Lower lobe of right lung (tissue), 2 donors: ENCODE measurements around the gene RGS6. TPM values are rescaled to one million over a fixed set of nuclear protein-coding genes. Genes with fewer than 3 reads are reported as not detected.
A peak's percentile ranks its signal among the peaks of the same experiment; 100 is the strongest.

Experiments
- ATAC-seq, 2 donors: fragments of 200-7000 bp; cut with Tn5 transposase; one replicate each; pipeline ENCODE4 v1.9.1; 2020 to 2022; ENCODE audit warnings: mild to moderate bottlenecking in 2 of 2, moderate library complexity in 2 of 2
- DNase-seq: peaks from one replicate; pipeline ENCODE4 v3.0.0-alpha.2; 2020
- H3K27ac ChIP-seq: fragments of 200-600 bp; one replicate; pipeline ENCODE4 v1.8.0; 2022
- H3K27me3 ChIP-seq: fragments of 200-600 bp; one replicate; pipeline ENCODE4 v1.8.0; 2022; ENCODE audit warnings: low read depth
- H3K36me3 ChIP-seq: fragments of 200-600 bp; one replicate; pipeline ENCODE4 v1.8.0; 2022; ENCODE audit warnings: mild to moderate bottlenecking
- H3K4me1 ChIP-seq: fragments of 200-600 bp; one replicate; pipeline ENCODE4 v1.8.0; 2022
- H3K4me3 ChIP-seq: fragments of 200-600 bp; one replicate; pipeline ENCODE4 v1.8.0; 2022; ENCODE audit warnings: mild to moderate bottlenecking
- H3K9me3 ChIP-seq: fragments of 200-600 bp; one replicate; pipeline ENCODE4 v1.8.0; 2022
- intact Hi-C: fragments of 100-400 bp; cut with DNase I; formaldehyde crosslinking; loops from one replicate; pipeline ENCODE4 v1.11.0; 2022
- total RNA-seq: library from RNA; stranded (reverse); fragmentation: NEBNext Ultra II Directional; extraction: Animal tissue kit (Norgen Biotek cat#: 25700); gene quantifications from one replicate; pipeline ENCODE4 v1.2.1, GENCODE V29; 2021
- TF ChIP-seq, protein P1 (sequence below): fragments of 200-600 bp; IDR thresholded peaks from one replicate; pipeline ENCODE4 v1.8.0; 2022; ENCODE audit warnings: antibody characterized with exemption, mild to moderate bottlenecking
- donor health status: DM: no; HTN: yes; CAD: no; lungs with severe emphysema.

The RGS6 gene
- total RNA-seq, 1 donor from 2014 or later: 2.5 TPM

GRCh38 chr14:72535485-72535884, 603.3 kb downstream of the RGS6 start:
- ATAC-seq (peak; percentile 49 to 51), DNase-seq (no peak)
- Histone ChIP-seq H3K4me3 (no peak overlapping the region), H3K4me1 (peaks cover 5% of the 10 kb centered on the region), H3K27ac (no peak overlapping the region), H3K27me3 (no peaks in the 10 kb centered on the region), H3K9me3 (peaks cover 5% of the 10 kb centered on the region), H3K36me3 (no peaks in the 10 kb centered on the region)
- TF ChIP-seq, protein P1, sequence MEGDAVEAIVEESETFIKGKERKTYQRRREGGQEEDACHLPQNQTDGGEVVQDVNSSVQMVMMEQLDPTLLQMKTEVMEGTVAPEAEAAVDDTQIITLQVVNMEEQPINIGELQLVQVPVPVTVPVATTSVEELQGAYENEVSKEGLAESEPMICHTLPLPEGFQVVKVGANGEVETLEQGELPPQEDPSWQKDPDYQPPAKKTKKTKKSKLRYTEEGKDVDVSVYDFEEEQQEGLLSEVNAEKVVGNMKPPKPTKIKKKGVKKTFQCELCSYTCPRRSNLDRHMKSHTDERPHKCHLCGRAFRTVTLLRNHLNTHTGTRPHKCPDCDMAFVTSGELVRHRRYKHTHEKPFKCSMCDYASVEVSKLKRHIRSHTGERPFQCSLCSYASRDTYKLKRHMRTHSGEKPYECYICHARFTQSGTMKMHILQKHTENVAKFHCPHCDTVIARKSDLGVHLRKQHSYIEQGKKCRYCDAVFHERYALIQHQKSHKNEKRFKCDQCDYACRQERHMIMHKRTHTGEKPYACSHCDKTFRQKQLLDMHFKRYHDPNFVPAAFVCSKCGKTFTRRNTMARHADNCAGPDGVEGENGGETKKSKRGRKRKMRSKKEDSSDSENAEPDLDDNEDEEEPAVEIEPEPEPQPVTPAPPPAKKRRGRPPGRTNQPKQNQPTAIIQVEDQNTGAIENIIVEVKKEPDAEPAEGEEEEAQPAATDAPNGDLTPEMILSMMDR: no peak
- intact Hi-C loops: no loop called here

GRCh38 chr14:72538387-72538786, 606.2 kb downstream of the RGS6 start:
- Histone ChIP-seq H3K27me3 (no peaks in the 10 kb centered on the region), H3K9me3 (no peaks in the 10 kb centered on the region), H3K4me1 (peaks cover 5% of the 10 kb centered on the region), H3K27ac (no peak overlapping the region), H3K36me3 (no peaks in the 10 kb centered on the region), H3K4me3 (no peak overlapping the region)
- no peak for ATAC-seq
- DNase-seq: no peak
- intact Hi-C loops: no loop called here
- TF ChIP-seq, protein P1: no peak

DNA sequence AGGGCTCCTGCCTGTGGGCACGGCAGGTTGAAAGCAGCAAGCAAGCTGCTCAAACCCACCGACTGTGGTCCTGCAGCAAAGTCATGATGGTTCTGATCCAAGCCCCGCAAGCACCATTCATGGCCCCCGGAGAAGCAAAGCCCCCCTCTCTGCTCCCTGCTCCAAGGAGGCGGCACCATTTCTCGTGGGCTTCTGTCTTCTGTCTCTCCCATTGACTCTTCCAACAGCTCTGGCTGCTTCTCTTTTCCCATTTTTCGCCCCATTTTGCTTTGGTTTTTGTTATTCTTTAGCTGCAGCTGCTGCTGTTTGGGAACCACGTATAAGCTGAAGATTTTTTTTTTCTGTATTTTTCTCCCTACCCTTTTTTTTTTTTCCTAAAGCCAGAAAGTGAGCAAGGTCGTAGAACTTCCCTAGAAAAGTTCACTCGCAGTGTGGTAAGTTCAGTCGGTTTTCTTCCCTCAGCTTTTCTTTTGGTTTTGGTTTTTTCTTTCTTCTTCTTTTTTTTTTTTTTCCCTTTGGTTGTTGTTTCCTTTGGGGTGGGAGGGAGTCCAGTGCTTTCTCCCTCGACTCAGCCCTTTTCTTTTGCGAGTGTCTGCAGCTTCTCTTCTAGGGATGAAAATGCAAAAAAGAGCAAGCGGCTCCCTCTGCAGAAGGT, 607.6 kb downstream of the RGS6 start:
- TF ChIP-seq, protein P1: no peak
- no peak overlapping the region for H3K4me3 ChIP-seq
- no peaks in the 10 kb centered on the region for H3K27me3 ChIP-seq
- H3K36me3 ChIP-seq: no peaks in the 10 kb centered on the region
- ATAC-seq: no peak
- no peak overlapping the region for H3K27ac ChIP-seq
- H3K9me3 ChIP-seq: no peaks in the 10 kb centered on the region
- no peak for DNase-seq
- intact Hi-C loops: no loop called here
- H3K4me1 ChIP-seq: peaks cover 5% of the 10 kb centered on the region

- TF ChIP-seq, protein P1: no peak
- no peak overlapping the region for H3K4me3 ChIP-seq
- H3K27me3 ChIP-seq: no peaks in the 10 kb centered on the region
- no peak overlapping the region for H3K27ac ChIP-seq
- intact Hi-C loops: no loop called here
- ATAC-seq (no peak), DNase-seq (no peak)
- no peaks in the 10 kb centered on the region for H3K36me3 ChIP-seq
- no peaks in the 10 kb centered on the region for H3K9me3 ChIP-seq
- H3K4me1 ChIP-seq: peaks cover 3% of the 10 kb centered on the region
These were observed 608.6 kb downstream of the RGS6 start for GRCh38 chr14:72540836-72541235.

DNA sequence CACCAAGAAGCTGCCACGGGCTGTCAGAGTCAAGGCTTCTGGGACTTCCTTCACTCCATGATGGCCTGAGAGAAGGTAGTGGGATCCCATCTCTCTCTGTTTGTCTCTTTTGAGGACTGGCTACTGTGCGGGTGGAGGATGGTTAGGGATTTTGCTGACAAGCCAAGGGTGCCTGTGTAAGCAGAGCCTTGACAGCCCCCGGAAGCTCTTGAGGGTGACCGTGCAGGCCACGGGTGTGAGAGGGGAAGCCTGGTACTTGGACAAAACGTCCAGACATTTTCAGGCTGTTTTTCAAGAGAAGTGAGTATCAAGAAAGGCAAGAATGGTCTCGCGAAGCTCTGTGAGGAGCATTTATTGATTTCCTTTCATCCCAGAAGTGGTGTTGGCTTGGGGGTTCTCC, 609.3 kb downstream of the RGS6 start:
- Histone ChIP-seq H3K4me1 (no peaks in the 10 kb centered on the region), H3K9me3 (no peaks in the 10 kb centered on the region), H3K36me3 (no peaks in the 10 kb centered on the region), H3K4me3 (no peak overlapping the region), H3K27ac (no peak overlapping the region), H3K27me3 (no peaks in the 10 kb centered on the region)
- TF ChIP-seq, protein P1: no peak
- intact Hi-C loops: no loop called here
- DNase-seq (no peak), ATAC-seq (no peak)
